H1 (cell line): ENCODE measurements around the gene C2orf81. TPM values are rescaled to one million over a fixed set of nuclear protein-coding genes. Genes with fewer than 3 reads are reported as not detected.

Experiments used
- polyA plus RNA-seq, 7 experiments: library from polyadenylated mRNA; depleted of rRNA in 3 of 7; stranded (reverse) in 5 of 7; unstranded in 2 of 7; fragments of >200 nt in 5 of 7; fragments of 200-250 nt in 2 of 7; gene quantifications; 1 replicate in 5 of 7; 2 replicates in 1 of 7; 4 replicates in 1 of 7; pipeline versions ENCODE4 v1.2.1 to v1.2.3, GENCODE V29; 2011 to 2013; ENCODE audit warnings: missing spikeins in 2 of 7, mixed read lengths in 2 of 7
- total RNA-seq: library from RNA; stranded (reverse); fragmentation: NEBNext Ultra II Directional; extraction: Animal tissue kit (Norgen Biotek cat#: 25700); gene quantifications from 2 replicates; pipeline ENCODE4 v1.2.1, GENCODE V29; 2021
- TF ChIP-seq, protein P1 (sequence below): fragments of 300-600 bp; sonication (generic); IDR thresholded peaks from 2 replicates; pipeline ENCODE4 v1.7.1; 2012; ENCODE audit warnings: low read length, moderate library complexity, mild to moderate bottlenecking, inconsistent platforms; ENCODE audit not compliant: insufficient replicate concordance

Gene C2orf81
- total and polyA plus RNA-seq, 2 of the 8 experiments (the other 6 are each of a cell fraction or from before 2014, with no cell fraction given) = 1.6 to 3.3 TPM

DNA sequence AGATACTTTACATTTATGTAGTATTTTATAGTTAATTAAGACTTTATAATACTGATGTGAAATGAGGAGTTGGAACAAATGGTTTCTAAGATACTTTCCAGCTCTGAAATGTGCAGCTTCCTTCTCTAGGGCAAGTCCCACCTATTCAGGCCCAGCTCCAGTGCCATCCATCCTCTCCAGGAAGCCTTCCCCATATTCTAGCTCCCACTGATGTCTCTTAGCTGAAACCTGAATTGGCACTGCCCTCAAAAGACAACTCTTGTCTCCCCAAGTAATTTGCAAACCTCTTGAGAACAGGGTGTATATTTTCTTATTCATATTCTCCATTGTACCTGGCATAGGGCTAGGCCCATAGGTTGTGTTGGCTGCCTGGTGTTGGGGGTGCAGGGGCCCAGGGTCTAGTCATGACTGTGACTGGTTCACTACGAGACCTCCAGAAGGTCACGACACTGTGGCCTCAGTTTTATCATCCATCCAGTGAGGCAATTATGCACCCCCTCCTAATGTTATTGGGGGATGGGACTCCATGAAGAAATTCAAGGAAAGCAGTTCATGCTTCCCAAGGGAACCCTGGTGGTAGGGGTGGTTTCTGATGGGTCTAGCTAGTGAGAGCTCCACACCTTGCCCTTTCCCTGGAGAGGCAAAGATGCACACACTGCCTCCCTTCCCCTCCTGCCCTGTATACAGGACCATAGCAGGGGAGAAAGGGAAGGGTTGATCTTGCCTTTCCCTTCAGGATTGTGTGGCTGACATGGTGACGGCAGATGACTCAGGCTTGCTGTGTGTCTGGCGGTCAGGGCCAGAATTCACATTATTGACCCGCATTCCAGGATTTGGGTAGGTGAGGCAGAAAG is 2.9 kb upstream of the C2orf81 start (continued):
- TF ChIP-seq, protein P1, sequence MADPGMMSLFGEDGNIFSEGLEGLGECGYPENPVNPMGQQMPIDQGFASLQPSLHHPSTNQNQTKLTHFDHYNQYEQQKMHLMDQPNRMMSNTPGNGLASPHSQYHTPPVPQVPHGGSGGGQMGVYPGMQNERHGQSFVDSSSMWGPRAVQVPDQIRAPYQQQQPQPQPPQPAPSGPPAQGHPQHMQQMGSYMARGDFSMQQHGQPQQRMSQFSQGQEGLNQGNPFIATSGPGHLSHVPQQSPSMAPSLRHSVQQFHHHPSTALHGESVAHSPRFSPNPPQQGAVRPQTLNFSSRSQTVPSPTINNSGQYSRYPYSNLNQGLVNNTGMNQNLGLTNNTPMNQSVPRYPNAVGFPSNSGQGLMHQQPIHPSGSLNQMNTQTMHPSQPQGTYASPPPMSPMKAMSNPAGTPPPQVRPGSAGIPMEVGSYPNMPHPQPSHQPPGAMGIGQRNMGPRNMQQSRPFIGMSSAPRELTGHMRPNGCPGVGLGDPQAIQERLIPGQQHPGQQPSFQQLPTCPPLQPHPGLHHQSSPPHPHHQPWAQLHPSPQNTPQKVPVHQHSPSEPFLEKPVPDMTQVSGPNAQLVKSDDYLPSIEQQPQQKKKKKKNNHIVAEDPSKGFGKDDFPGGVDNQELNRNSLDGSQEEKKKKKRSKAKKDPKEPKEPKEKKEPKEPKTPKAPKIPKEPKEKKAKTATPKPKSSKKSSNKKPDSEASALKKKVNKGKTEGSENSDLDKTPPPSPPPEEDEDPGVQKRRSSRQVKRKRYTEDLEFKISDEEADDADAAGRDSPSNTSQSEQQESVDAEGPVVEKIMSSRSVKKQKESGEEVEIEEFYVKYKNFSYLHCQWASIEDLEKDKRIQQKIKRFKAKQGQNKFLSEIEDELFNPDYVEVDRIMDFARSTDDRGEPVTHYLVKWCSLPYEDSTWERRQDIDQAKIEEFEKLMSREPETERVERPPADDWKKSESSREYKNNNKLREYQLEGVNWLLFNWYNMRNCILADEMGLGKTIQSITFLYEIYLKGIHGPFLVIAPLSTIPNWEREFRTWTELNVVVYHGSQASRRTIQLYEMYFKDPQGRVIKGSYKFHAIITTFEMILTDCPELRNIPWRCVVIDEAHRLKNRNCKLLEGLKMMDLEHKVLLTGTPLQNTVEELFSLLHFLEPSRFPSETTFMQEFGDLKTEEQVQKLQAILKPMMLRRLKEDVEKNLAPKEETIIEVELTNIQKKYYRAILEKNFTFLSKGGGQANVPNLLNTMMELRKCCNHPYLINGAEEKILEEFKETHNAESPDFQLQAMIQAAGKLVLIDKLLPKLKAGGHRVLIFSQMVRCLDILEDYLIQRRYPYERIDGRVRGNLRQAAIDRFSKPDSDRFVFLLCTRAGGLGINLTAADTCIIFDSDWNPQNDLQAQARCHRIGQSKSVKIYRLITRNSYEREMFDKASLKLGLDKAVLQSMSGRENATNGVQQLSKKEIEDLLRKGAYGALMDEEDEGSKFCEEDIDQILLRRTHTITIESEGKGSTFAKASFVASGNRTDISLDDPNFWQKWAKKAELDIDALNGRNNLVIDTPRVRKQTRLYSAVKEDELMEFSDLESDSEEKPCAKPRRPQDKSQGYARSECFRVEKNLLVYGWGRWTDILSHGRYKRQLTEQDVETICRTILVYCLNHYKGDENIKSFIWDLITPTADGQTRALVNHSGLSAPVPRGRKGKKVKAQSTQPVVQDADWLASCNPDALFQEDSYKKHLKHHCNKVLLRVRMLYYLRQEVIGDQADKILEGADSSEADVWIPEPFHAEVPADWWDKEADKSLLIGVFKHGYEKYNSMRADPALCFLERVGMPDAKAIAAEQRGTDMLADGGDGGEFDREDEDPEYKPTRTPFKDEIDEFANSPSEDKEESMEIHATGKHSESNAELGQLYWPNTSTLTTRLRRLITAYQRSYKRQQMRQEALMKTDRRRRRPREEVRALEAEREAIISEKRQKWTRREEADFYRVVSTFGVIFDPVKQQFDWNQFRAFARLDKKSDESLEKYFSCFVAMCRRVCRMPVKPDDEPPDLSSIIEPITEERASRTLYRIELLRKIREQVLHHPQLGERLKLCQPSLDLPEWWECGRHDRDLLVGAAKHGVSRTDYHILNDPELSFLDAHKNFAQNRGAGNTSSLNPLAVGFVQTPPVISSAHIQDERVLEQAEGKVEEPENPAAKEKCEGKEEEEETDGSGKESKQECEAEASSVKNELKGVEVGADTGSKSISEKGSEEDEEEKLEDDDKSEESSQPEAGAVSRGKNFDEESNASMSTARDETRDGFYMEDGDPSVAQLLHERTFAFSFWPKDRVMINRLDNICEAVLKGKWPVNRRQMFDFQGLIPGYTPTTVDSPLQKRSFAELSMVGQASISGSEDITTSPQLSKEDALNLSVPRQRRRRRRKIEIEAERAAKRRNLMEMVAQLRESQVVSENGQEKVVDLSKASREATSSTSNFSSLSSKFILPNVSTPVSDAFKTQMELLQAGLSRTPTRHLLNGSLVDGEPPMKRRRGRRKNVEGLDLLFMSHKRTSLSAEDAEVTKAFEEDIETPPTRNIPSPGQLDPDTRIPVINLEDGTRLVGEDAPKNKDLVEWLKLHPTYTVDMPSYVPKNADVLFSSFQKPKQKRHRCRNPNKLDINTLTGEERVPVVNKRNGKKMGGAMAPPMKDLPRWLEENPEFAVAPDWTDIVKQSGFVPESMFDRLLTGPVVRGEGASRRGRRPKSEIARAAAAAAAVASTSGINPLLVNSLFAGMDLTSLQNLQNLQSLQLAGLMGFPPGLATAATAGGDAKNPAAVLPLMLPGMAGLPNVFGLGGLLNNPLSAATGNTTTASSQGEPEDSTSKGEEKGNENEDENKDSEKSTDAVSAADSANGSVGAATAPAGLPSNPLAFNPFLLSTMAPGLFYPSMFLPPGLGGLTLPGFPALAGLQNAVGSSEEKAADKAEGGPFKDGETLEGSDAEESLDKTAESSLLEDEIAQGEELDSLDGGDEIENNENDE = no peak
- TF ChIP-seq, all 59 proteins: peak for 1
